Endothelial cell of umbilical vein (primary cell): ENCODE data around the gene CIAPIN1. TPM values are rescaled to one million over a fixed set of nuclear protein-coding genes. Genes with fewer than 3 reads are reported as not detected.

Experiments used
- BruUV-seq: library from RNA; stranded (reverse); fragments of 400-500 nt; replicated peaks from 2 replicates; lab custom pipeline; 2021; lab: Mats Ljungman, UMichigan
- CTCF ChIA-PET: fragments of 300-600, 350-600 bp; sonication (Branson Sonifier 250); formaldehyde crosslinking; loops from one replicate; lab custom pipeline; 2021; ENCODE audit warnings: antibody characterized with exemption, inconsistent platforms; lab: Charles Lee
- POLR2A ChIA-PET: fragments of 300-600, 350-600 bp; sonication (Branson Sonifier 250); formaldehyde crosslinking; loops from one replicate; lab custom pipeline; 2021; ENCODE audit warnings: antibody characterized with exemption, inconsistent platforms; lab: Charles Lee
- DNase-seq: peaks from one replicate; pipeline ENCODE4 v3.0.0-alpha.2; 2011; ENCODE audit warnings: low read depth, low spot score
- FAIRE-seq: peaks from 2 replicates; lab custom pipeline; 2011; peaks lifted over from hg19 to GRCh38; lab: Jason Lieb, UNC
- H2AFZ ChIP-seq: 2 replicates; pipeline ENCODE4 v1.6.0; 2012; ENCODE audit warnings: low read depth, low read length, control low read depth, inconsistent platforms
- H3K27ac ChIP-seq: 2 replicates; pipeline ENCODE4 v1.5.1; 2011; ENCODE audit warnings: low read depth, mild to moderate bottlenecking, control low read depth, low read length, moderate library complexity; ENCODE audit not compliant: insufficient read depth
- H3K27me3 ChIP-seq, 2 experiments: 2 replicates each; pipeline versions ENCODE4 v1.6.0 to v1.6.1; 2011; ENCODE audit warnings: low read length in 2 of 2, mixed read lengths in 1 of 2; ENCODE audit not compliant: control insufficient read depth in 2 of 2, insufficient read depth in 2 of 2
- H3K36me3 ChIP-seq, 2 experiments: 2 replicates in 1 of 2; 3 replicates in 1 of 2; pipeline ENCODE4 v1.5.1; 2011; ENCODE audit warnings: low read length in 2 of 2, mild to moderate bottlenecking in 1 of 2, moderate library complexity in 1 of 2; ENCODE audit not compliant: control insufficient read depth in 2 of 2, insufficient read depth in 2 of 2; ENCODE audit errors: extremely low read depth in 1 of 2
- H3K4me1 ChIP-seq: 3 replicates; pipeline ENCODE4 v1.5.1; 2011; ENCODE audit warnings: mild to moderate bottlenecking, low read length; ENCODE audit not compliant: control insufficient read depth, insufficient read depth; ENCODE audit errors: extremely low read depth
- H3K4me2 ChIP-seq: 2 replicates; pipeline ENCODE4 v1.6.1; 2011; ENCODE audit warnings: low read length, control low read depth, mixed read lengths; ENCODE audit not compliant: insufficient read depth
- H3K4me3 ChIP-seq, 3 experiments: fragments of 200-600 bp in 1 of 3; sonication (generic), shearing (Covaris generic) in 1 of 3; replicated peaks in 1 of 3; 2 replicates each; pipeline ENCODE4 v1.5.1; 2011 to 2016; ENCODE audit warnings: control low read depth in 3 of 3, low read length in 3 of 3, mild to moderate bottlenecking in 2 of 3, inconsistent platforms in 1 of 3, low read depth in 1 of 3, moderate library complexity in 1 of 3; ENCODE audit not compliant: insufficient read depth in 1 of 3
- H3K79me2 ChIP-seq: 2 replicates; pipeline ENCODE4 v1.6.0; 2012; ENCODE audit warnings: low read length, inconsistent platforms; ENCODE audit not compliant: control insufficient read depth, insufficient read depth
- H3K9ac ChIP-seq: replicated peaks from 2 replicates; pipeline ENCODE3; 2011; ENCODE audit warnings: low read length, control low read depth; ENCODE audit not compliant: insufficient read depth; ENCODE audit errors: extremely low read depth
- H3K9me1 ChIP-seq: replicated peaks from 3 replicates; pipeline ENCODE4 v1.6.0; 2011; ENCODE audit warnings: mild to moderate bottlenecking, low read length; ENCODE audit not compliant: control insufficient read depth, insufficient read depth; ENCODE audit errors: extremely low read depth
- H3K9me3 ChIP-seq: replicated peaks from 2 replicates; pipeline ENCODE4 v1.5.1; 2012; ENCODE audit warnings: low read length, inconsistent platforms; ENCODE audit not compliant: control insufficient read depth, insufficient read depth
- H4K20me1 ChIP-seq: replicated peaks from 2 replicates; pipeline ENCODE3; 2011; ENCODE audit warnings: mild to moderate bottlenecking, low read length; ENCODE audit not compliant: control insufficient read depth, insufficient read depth; ENCODE audit errors: extremely low read depth
- EZH2 ChIP-seq: IDR thresholded peaks from 2 replicates; pipeline ENCODE4 v1.6.1; 2012; ENCODE audit warnings: borderline replicate concordance, low read depth, mild to moderate bottlenecking, moderate library complexity, low read length, inconsistent platforms; ENCODE audit not compliant: severe bottlenecking
- FOS ChIP-seq: IDR thresholded peaks from 2 replicates; pipeline ENCODE4 v1.6.1; 2011; ENCODE audit warnings: mild to moderate bottlenecking, low read length, moderate library complexity, borderline replicate concordance; ENCODE audit not compliant: insufficient read depth
- GATA2 ChIP-seq: IDR thresholded peaks from 2 replicates; pipeline ENCODE4 v1.7.0; 2011; ENCODE audit warnings: low read depth, mild to moderate bottlenecking, moderate library complexity, mixed read lengths, low read length; ENCODE audit not compliant: insufficient read length, insufficient read depth
- JUN ChIP-seq: IDR thresholded peaks from 2 replicates; pipeline ENCODE4 v1.6.1; 2011; ENCODE audit warnings: borderline replicate concordance, low read depth; ENCODE audit not compliant: insufficient read length, insufficient read depth
- MYC ChIP-seq: IDR thresholded peaks from one replicate; pipeline ENCODE4 v1.6.1; 2011; ENCODE audit warnings: mild to moderate bottlenecking, low read depth, low read length
- POLR2A ChIP-seq: IDR thresholded peaks from 2 replicates; pipeline ENCODE4 v1.6.1; 2012; ENCODE audit warnings: low read depth, mild to moderate bottlenecking, control low read depth, low read length
- POLR2AphosphoS5 ChIP-seq: IDR thresholded peaks from 2 replicates; pipeline ENCODE4 v1.6.1; 2012; ENCODE audit warnings: low read depth, mild to moderate bottlenecking, control low read depth, low read length, moderate library complexity; ENCODE audit not compliant: insufficient read depth
- dilution Hi-C: fragments of 300-500 bp; cut with MboI; formaldehyde crosslinking; loops from one replicate; pipeline ENCODE4 v1.15.0; 2019; ENCODE audit warnings: low sequenced_read_pairs; ENCODE audit not compliant: extremely low pct_ligation_motif_present
- intact Hi-C: fragments of 100-400 bp; cut with micrococcal nuclease; formaldehyde crosslinking; loops from one replicate; pipeline ENCODE4 v1.10.0; 2022
- polyA plus RNA-seq, 4 experiments: library from polyadenylated mRNA; depleted of rRNA in 3 of 4; stranded (reverse) in 3 of 4; unstranded in 1 of 4; fragments of >200 nt; gene quantifications; 2 replicates each; pipeline versions ENCODE4 v1.2.1 to v1.2.3, GENCODE V29; 2011 to 2012; ENCODE audit warnings: missing spikeins in 1 of 4
- total RNA-seq: library from RNA; stranded (reverse); gene quantifications from 2 replicates; pipeline ENCODE4 v1.2.3, GENCODE V29; 2021
- TF ChIP-seq, protein P1 (sequence below): IDR thresholded peaks from 2 replicates; pipeline ENCODE4 v1.6.1; 2011; ENCODE audit not compliant: insufficient read depth, insufficient read length
- TF ChIP-seq, protein P2 (sequence below), 2 donors: IDR thresholded peaks; 1 replicate in 1 of 2; 2 replicates in 1 of 2; pipeline ENCODE4 v1.5.1; 2011; ENCODE audit warnings: low read length in 2 of 2, mild to moderate bottlenecking in 2 of 2, moderate library complexity in 2 of 2, control low read depth in 1 of 2, inconsistent platforms in 1 of 2, low read depth in 1 of 2; ENCODE audit not compliant: insufficient read depth in 1 of 2; ENCODE audit errors: extremely low read depth in 1 of 2

The CIAPIN1 gene
- total and polyA plus RNA-seq, 2 donors (not counting 3 experiments of a cell fraction or from before 2014, with no cell fraction given): 74.6 to 77.9 TPM

DNA sequence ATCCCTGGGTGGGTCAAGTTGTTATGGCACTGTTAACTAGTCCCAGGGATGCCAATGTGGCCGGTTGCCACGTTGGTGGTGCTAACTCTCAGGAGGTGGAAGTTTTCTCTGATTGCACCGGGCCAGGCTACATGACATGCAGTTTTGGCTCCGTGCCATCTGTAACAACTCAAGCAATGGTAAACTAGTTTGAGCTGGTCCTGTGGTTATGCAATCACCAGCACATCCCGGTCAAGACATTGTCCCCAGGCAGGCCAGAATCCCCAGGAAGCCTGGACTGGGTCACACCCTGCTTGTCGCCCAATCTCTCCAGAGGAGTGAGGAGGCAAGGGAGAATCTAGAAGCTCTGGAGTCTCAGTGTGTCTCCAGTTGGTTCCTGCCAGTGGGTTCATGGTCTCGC is 52.7 kb downstream of the CIAPIN1 start:
- Histone ChIP-seq H3K27me3 (peaks cover 2 to 6% of the 10 kb centered on the region in 2 experiments), H3K36me3 (no peaks in the 10 kb centered on the region), H3K4me3 (no peak overlapping the region), H3K9me1 (no peaks in the 10 kb centered on the region), H3K4me1 (peaks cover 6% of the 10 kb centered on the region), H3K9me3 (no peaks in the 10 kb centered on the region), H2AFZ (no peak overlapping the region), H3K27ac (no peak overlapping the region), H3K4me2 (no peak overlapping the region), H3K79me2 (no peaks in the 10 kb centered on the region), H4K20me1 (no peaks in the 10 kb centered on the region), H3K9ac (no peak overlapping the region)
- FAIRE-seq (no peak), DNase-seq (no peak)
- dilution Hi-C loops (no loop called here), intact Hi-C loops (no loop called here)
- BruUV-seq: no TSS peak
- TF ChIP-seq, protein P1, sequence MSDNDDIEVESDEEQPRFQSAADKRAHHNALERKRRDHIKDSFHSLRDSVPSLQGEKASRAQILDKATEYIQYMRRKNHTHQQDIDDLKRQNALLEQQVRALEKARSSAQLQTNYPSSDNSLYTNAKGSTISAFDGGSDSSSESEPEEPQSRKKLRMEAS: no peak
- TF ChIP-seq EZH2: no peak
- no peak for TF ChIP-seq GATA2
- TF ChIP-seq POLR2AphosphoS5: no peak
- no peak for TF ChIP-seq POLR2A
- no peak for TF ChIP-seq FOS
- TF ChIP-seq, protein P2, sequence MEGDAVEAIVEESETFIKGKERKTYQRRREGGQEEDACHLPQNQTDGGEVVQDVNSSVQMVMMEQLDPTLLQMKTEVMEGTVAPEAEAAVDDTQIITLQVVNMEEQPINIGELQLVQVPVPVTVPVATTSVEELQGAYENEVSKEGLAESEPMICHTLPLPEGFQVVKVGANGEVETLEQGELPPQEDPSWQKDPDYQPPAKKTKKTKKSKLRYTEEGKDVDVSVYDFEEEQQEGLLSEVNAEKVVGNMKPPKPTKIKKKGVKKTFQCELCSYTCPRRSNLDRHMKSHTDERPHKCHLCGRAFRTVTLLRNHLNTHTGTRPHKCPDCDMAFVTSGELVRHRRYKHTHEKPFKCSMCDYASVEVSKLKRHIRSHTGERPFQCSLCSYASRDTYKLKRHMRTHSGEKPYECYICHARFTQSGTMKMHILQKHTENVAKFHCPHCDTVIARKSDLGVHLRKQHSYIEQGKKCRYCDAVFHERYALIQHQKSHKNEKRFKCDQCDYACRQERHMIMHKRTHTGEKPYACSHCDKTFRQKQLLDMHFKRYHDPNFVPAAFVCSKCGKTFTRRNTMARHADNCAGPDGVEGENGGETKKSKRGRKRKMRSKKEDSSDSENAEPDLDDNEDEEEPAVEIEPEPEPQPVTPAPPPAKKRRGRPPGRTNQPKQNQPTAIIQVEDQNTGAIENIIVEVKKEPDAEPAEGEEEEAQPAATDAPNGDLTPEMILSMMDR (IDR thresholded peaks at IDR 0.05; ENCODE audit: extremely low read depth in 1 of 2, insufficient read depth in 1 of 2, low read depth in 1 of 2, low read length in 2 of 2): no peak
- no peak for TF ChIP-seq JUN
- no peak for TF ChIP-seq MYC
- CTCF ChIA-PET: interaction anchor here (1.1 kb wide), 1 partner anchor 22 kb away, joined by 4 read pairs; no protein-coding TSS in a partner anchor
- POLR2A ChIA-PET: no interaction called here
